K562 (cell line): ENCODE data around the gene PRDX2. TPM values are rescaled to one million over a fixed set of nuclear protein-coding genes. Genes with fewer than 3 reads are reported as not detected.

Source experiments
- ATAC-seq: fragments of 200-7000 bp; cut with Tn5 transposase; 3 replicates; pipeline ENCODE4 v1.9.1; 2020; ENCODE audit warnings: moderate library complexity
- BruUV-seq: library from RNA; stranded (reverse); fragments of 400-500 nt; replicated peaks from 2 replicates; lab custom pipeline; 2021; lab: Mats Ljungman, UMichigan
- CTCF ChIA-PET: fragments of 300-600 bp; formaldehyde crosslinking; extraction: SDS; loops from one replicate; lab custom pipeline; 2021; ENCODE audit warnings: low intra/inter-chr PET ratio; lab: Yijun Ruan, JAX
- POLR2A ChIA-PET: fragments of 300-600, 350-650 bp; sonication (Branson Sonifier 250); formaldehyde crosslinking; extraction: SDS; loops from one replicate; lab custom pipeline; 2021; ENCODE audit warnings: antibody characterized with exemption, inconsistent platforms; lab: Yijun Ruan, JAX
- DNase-seq, 4 experiments: peaks; one replicate each; pipeline versions ENCODE4 v3.0.0 to v3.0.0-alpha.2; 2011 to 2018; ENCODE audit warnings: low spot score in 3 of 4, mixed read lengths in 3 of 4; ENCODE audit errors: extremely low read depth in 1 of 4
- FAIRE-seq: peaks from 2 replicates; lab custom pipeline; 2011; peaks lifted over from hg19 to GRCh38; lab: Jason Lieb, UNC
- H2AFZ ChIP-seq: 2 replicates; pipeline ENCODE4 v1.6.0; 2011; ENCODE audit warnings: low read depth, low read length, control low read depth, inconsistent platforms
- H3K27ac ChIP-seq: fragments of 200-600 bp; 3 replicates; pipeline ENCODE4 v1.8.0; 2011; ENCODE audit warnings: low read depth, mild to moderate bottlenecking, control low read depth, inconsistent platforms, low read length, moderate library complexity, mixed read lengths; ENCODE audit errors: extremely low read depth
- H3K27me3 ChIP-seq, 2 experiments: fragments of 300-600 bp in 1 of 2; 2 replicates in 1 of 2; 3 replicates in 1 of 2; pipeline versions ENCODE4 v1.6.0 to v1.8.0; 2011; ENCODE audit warnings: inconsistent platforms in 2 of 2, low read length in 2 of 2, mild to moderate bottlenecking in 1 of 2, mixed read lengths in 1 of 2, moderate library complexity in 1 of 2; ENCODE audit not compliant: control insufficient read depth in 2 of 2, insufficient read depth in 2 of 2
- H3K36me3 ChIP-seq: fragments of 300-600 bp; 3 replicates; pipeline ENCODE4 v1.8.0; 2011; ENCODE audit warnings: mild to moderate bottlenecking, low read length, inconsistent platforms; ENCODE audit not compliant: control insufficient read depth, insufficient read depth
- H3K4me1 ChIP-seq, 2 experiments: fragments of 200-600 bp in 1 of 2; replicated peaks in 1 of 2; 2 replicates in 1 of 2; 3 replicates in 1 of 2; pipeline versions ENCODE4 v1.5.1 to v1.8.0; 2011; ENCODE audit warnings: inconsistent platforms in 2 of 2, low read length in 2 of 2, mild to moderate bottlenecking in 1 of 2, mixed read lengths in 1 of 2, moderate library complexity in 1 of 2; ENCODE audit not compliant: control insufficient read depth in 2 of 2, insufficient read depth in 2 of 2
- H3K4me2 ChIP-seq: 2 replicates; pipeline ENCODE4 v1.6.1; 2011; ENCODE audit warnings: low read length, control low read depth, inconsistent platforms, mixed read lengths; ENCODE audit not compliant: insufficient read depth
- H3K4me3 ChIP-seq: fragments of 200-600 bp; sonication (generic), shearing (Covaris generic); 2 replicates; pipeline ENCODE4 v1.5.1; 2016; ENCODE audit warnings: control low read depth, inconsistent platforms
- H3K79me2 ChIP-seq: fragments of 200-600 bp; 3 replicates; pipeline ENCODE4 v1.8.0; 2011; ENCODE audit warnings: low read length, inconsistent platforms; ENCODE audit not compliant: control insufficient read depth, insufficient read depth
- H3K9ac ChIP-seq, 2 experiments: 2 replicates each; pipeline versions ENCODE4 v1.6.0 to v1.6.1; 2011; ENCODE audit warnings: low read depth in 2 of 2, low read length in 2 of 2, control low read depth in 1 of 2, inconsistent platforms in 1 of 2, mild to moderate bottlenecking in 1 of 2, mixed read lengths in 1 of 2; ENCODE audit not compliant: insufficient read depth in 1 of 2
- H3K9me1 ChIP-seq: one replicate; pipeline ENCODE4 v1.6.0; 2011; ENCODE audit warnings: inconsistent platforms, mild to moderate bottlenecking, low read length, moderate library complexity; ENCODE audit not compliant: control insufficient read depth, insufficient read depth
- H3K9me3 ChIP-seq: replicated peaks from 2 replicates; pipeline ENCODE4 v1.5.1; 2011; ENCODE audit warnings: low read depth, low read length, inconsistent platforms; ENCODE audit not compliant: control insufficient read depth, insufficient read depth
- H4K20me1 ChIP-seq: replicated peaks from 2 replicates; pipeline ENCODE4 v1.6.1; 2011; ENCODE audit warnings: low read length, inconsistent platforms, mixed read lengths; ENCODE audit not compliant: control insufficient read depth, insufficient read depth
- ADNP ChIP-seq: fragments of 200-800 bp; sonication (Bioruptor generic); IDR thresholded peaks from 2 replicates; pipeline ENCODE4 v1.6.1; 2016; ENCODE audit warnings: missing genetic modification characterization, missing compliant biosample characterization
- CC2D1A ChIP-seq: fragments of 450-650 bp; IDR thresholded peaks from 2 replicates; pipeline ENCODE4 v1.6.1; 2017; ENCODE audit warnings: mild to moderate bottlenecking
- EGR1 ChIP-seq: fragments of 450-650 bp; conservative IDR thresholded peaks from 2 replicates; pipeline ENCODE4 v1.6.1; 2017; ENCODE audit warnings: mild to moderate bottlenecking
- EP400 ChIP-seq: fragments of 450-650 bp; IDR thresholded peaks from 2 replicates; pipeline ENCODE4 v1.6.1; 2017; ENCODE audit warnings: antibody characterized with exemption, mild to moderate bottlenecking, moderate library complexity
- HDAC8 ChIP-seq: fragments of 450-650 bp; IDR thresholded peaks from 2 replicates; pipeline ENCODE4 v1.6.1; 2016; ENCODE audit warnings: mild to moderate bottlenecking, missing genetic modification characterization, moderate library complexity, missing compliant biosample characterization
- HSF4 ChIP-seq: fragments of 250-450 bp; sonication (Bioruptor Pico); IDR thresholded peaks from 2 replicates; pipeline ENCODE4 v2.1.2; 2022; ENCODE audit warnings: mild to moderate bottlenecking, moderate library complexity, borderline replicate concordance
- ZBED1 ChIP-seq: IDR thresholded peaks from 2 replicates; pipeline ENCODE4 v1.6.1; 2014
- ZBTB33 ChIP-seq: sonication (generic); formaldehyde crosslinking; IDR thresholded peaks from 2 replicates; pipeline ENCODE4 v1.8.1; 2023; ENCODE audit warnings: mild to moderate bottlenecking, missing genetic modification reagents
- ZC3H11A ChIP-seq: IDR thresholded peaks from 2 replicates; pipeline ENCODE4 v1.6.1; 2012; ENCODE audit warnings: low read depth, low read length, improper control_type of control experiment
- ZC3H8 ChIP-seq: fragments of 450-650 bp; IDR thresholded peaks from 2 replicates; pipeline ENCODE4 v1.6.1; 2017
- WGBS: fragments of 100-300 bp; shearing (Covaris generic); methylation state at CpG from one replicate; pipeline ENCODE4 v1.1.6; 2016; ENCODE audit warnings: low coverage, mixed read lengths; ENCODE audit not compliant: insufficient coverage; ENCODE audit errors: missing lambda C conversion rate; 5-methylcytosine and 5-hydroxymethylcytosine counted together
- in situ Hi-C: fragments of 300-500 bp; cut with MboI; formaldehyde crosslinking; loops from 4 replicates; pipeline ENCODE4 v1.15.0; 2018; ENCODE audit warnings: inconsistent platforms, mixed read lengths
- intact Hi-C: fragments of 100-400 bp; cut with micrococcal nuclease; formaldehyde crosslinking; loops from 2 replicates; pipeline ENCODE4 v1.14.2; 2022
- polyA plus RNA-seq, 8 experiments: library from polyadenylated mRNA; depleted of rRNA in 4 of 8; stranded (reverse) in 5 of 8; unstranded in 3 of 8; fragments of >200 nt; fragmentation: Nextera tagmentation in 2 of 8; fragmentation: Illumina TruSeq in 1 of 8; extraction: Ambion mirVana in 2 of 8; extraction: Trizol in 1 of 8; gene quantifications; 2 replicates each; pipeline versions ENCODE4 v1.2.1 to v1.2.3, GENCODE V29; 2011 to 2014; ENCODE audit warnings: inconsistent platforms in 1 of 8, missing spikeins in 1 of 8
- total RNA-seq, 7 experiments: library from RNA; depleted of rRNA in 6 of 7; stranded (reverse); fragments of >200 nt in 6 of 7; fragmentation: Illumina TruSeq in 2 of 7; extraction: Trizol in 2 of 7; gene quantifications; 2 replicates each; pipeline versions ENCODE4 v1.2.1 to v1.2.3, GENCODE V29; 2011 to 2021; ENCODE audit warnings: low replicate concordance in 1 of 7
- TF ChIP-seq, protein P1 (sequence below): fragments of 250-450 bp; sonication (Bioruptor Pico); IDR thresholded peaks from 2 replicates; pipeline ENCODE4 v1.4.0; 2020; ENCODE audit warnings: mild to moderate bottlenecking

The PRDX2 gene
- total and polyA plus RNA-seq, 9 of the 15 experiments (the other 6 are each of a cell fraction or from before 2014, with no cell fraction given), result 206 to 1,183 (median 415) TPM

GRCh38 chr19:12769689-12770088 is 31.9 kb downstream of the PRDX2 start (continued):
- TF ChIP-seq ZBED1, result no peak
- TF ChIP-seq EGR1, result 0 out of 2 replicates have a peak, but pooled peaks have one; percentile 12
- TF ChIP-seq EP400, result no peak
- TF ChIP-seq ZC3H11A, result no peak
- TF ChIP-seq, all 486 proteins: peak for 2

DNA sequence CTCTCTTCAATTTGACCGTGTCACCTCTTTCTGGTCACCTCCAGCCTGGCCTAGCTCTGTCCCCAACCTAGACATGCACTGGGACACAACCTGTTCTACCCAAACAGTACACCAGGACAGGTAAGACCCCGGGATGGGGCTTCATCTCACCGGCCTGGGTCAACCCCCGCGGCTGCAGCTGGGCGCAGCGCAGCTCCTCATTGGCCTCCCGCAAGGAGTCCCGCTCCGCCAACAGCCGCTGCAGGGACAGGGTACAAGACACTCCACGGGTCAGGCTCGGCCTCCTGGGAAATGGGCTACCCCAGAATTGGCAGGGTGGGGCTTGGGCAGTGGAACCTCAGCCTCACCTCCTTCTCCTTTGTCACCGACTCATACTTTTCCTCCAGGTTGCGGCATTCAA is 33.9 kb downstream of the PRDX2 start:
- in situ Hi-C loops (loop anchor here (5.0 kb wide), 1 partner anchor 80 kb away; no protein-coding TSS in a partner anchor), intact Hi-C loops (no loop called here)
- POLR2A ChIA-PET, result interaction anchor here (0.8 to 3.9 kb wide), 4 partner anchors 10 to 69 kb away, joined by 4 to 27 read pairs (median 4); partner anchors contain the start of gene JUNB

More for the DNA sequence above, 33.9 kb downstream of the PRDX2 start:
- Histone ChIP-seq H3K4me2 (no peak overlapping the region), H3K4me1 (peaks cover 0 to 31% of the 10 kb centered on the region in 2 experiments; a peak in 2 of 5 replicates), H3K36me3 (peaks cover 6% of the 10 kb centered on the region; the same call in 1 of the 3 replicates), H3K27ac (no peak overlapping the region), H3K27me3 (no peaks in the 10 kb centered on the region), H3K9me1 (no peaks in the 10 kb centered on the region), H4K20me1 (no peaks in the 10 kb centered on the region), H3K9ac (no peak overlapping the region), H2AFZ (no peak overlapping the region), H3K4me3 (no peak overlapping the region), H3K9me3 (no peaks in the 10 kb centered on the region), H3K79me2 (no peaks in the 10 kb centered on the region)
- DNase-seq (no peak), FAIRE-seq (no peak), ATAC-seq (no peak)
- TF ChIP-seq HDAC8 (tag) (no peak), ZBTB33 (0 out of 2 replicates have a peak, but pooled peaks have one; percentile 14), ADNP (tag) (no peak), CC2D1A (no peak), HSF4 (CRISPR knock-in tag) (no peak), ZC3H8 (no peak)
- TF ChIP-seq, protein P1, sequence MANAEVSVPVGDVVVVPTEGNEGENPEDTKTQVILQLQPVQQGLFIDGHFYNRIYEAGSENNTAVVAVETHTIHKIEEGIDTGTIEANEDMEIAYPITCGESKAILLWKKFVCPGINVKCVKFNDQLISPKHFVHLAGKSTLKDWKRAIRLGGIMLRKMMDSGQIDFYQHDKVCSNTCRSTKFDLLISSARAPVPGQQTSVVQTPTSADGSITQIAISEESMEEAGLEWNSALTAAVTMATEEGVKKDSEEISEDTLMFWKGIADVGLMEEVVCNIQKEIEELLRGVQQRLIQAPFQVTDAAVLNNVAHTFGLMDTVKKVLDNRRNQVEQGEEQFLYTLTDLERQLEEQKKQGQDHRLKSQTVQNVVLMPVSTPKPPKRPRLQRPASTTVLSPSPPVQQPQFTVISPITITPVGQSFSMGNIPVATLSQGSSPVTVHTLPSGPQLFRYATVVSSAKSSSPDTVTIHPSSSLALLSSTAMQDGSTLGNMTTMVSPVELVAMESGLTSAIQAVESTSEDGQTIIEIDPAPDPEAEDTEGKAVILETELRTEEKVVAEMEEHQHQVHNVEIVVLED (CRISPR knock-in tag), result no peak
- no TSS peak for BruUV-seq
- CTCF ChIA-PET, result no interaction called here
- WGBS, result 91% methylated on average over 14 of the region's 15 CpGs
